Ovary (tissue), 3 donors: Measurements from ENCODE around the gene COL13A1.

Experiments
- EP300 ChIP-seq: sonication (generic); formaldehyde crosslinking; IDR thresholded peaks from one replicate; pipeline ENCODE4 v1.6.1; 2017; ENCODE audit warnings: antibody characterized with exemption
- TF ChIP-seq, protein P1 (sequence below), 3 donors: fragments of 450-650 bp in 2 of 3; fragments of 200-600 bp in 1 of 3; IDR thresholded peaks; one replicate each; pipeline versions ENCODE4 v1.5.1 to v1.8.0; 2016 to 2022; ENCODE audit warnings: antibody characterized with exemption in 3 of 3, mild to moderate bottlenecking in 1 of 3
- donor health status: DM: no; HTN: no; CAD: no.

DNA sequence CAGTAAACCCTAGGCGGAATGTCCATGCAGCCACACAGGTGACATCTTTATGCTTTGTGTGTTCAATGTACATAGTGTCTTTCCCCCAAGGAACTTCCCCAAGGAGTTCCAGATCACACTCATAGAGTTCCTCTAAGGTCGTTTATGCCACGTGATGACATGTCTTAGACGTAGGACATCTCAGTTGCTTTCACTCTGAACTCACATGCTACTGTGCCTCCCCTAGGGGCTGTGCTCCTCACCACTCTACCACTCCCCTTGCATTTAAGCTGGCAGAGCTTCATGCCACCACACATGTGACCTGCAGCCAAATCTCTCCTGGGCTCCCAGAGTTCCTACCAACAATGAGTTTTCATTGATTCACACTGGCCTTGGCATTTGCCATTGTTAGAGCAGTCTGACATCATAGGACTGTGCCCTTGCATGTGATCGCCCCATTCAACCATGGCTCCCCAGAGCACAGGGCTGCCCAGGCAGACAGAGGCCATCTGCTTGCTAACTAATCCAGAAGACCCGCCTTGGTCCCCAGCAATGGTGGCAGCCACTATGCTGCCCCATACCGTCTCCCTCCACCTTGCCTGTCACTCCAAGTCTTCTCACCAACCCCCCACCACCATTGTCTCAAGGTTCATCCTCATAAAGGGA is 155.7 kb downstream of the COL13A1 start:
- TF ChIP-seq, protein P1, sequence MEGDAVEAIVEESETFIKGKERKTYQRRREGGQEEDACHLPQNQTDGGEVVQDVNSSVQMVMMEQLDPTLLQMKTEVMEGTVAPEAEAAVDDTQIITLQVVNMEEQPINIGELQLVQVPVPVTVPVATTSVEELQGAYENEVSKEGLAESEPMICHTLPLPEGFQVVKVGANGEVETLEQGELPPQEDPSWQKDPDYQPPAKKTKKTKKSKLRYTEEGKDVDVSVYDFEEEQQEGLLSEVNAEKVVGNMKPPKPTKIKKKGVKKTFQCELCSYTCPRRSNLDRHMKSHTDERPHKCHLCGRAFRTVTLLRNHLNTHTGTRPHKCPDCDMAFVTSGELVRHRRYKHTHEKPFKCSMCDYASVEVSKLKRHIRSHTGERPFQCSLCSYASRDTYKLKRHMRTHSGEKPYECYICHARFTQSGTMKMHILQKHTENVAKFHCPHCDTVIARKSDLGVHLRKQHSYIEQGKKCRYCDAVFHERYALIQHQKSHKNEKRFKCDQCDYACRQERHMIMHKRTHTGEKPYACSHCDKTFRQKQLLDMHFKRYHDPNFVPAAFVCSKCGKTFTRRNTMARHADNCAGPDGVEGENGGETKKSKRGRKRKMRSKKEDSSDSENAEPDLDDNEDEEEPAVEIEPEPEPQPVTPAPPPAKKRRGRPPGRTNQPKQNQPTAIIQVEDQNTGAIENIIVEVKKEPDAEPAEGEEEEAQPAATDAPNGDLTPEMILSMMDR (IDR thresholded peaks at IDR 0.05), result no peak
- no peak for TF ChIP-seq EP300
